Gastroesophageal sphincter (tissue), 3 donors: ENCODE results near the gene MLLT3.

Experiments
- CTCF ChIP-seq, 4 experiments: fragments of 200-600 bp in 2 of 4; fragments of 450-650 bp in 2 of 4; sonication (generic) in 1 of 4; IDR thresholded peaks; one replicate each; pipeline ENCODE4 v1.5.1; 2017 to 2019; ENCODE audit warnings: antibody characterized with exemption in 4 of 4, mild to moderate bottlenecking in 2 of 4, moderate library complexity in 2 of 4
- EP300 ChIP-seq: sonication (generic); formaldehyde crosslinking; IDR thresholded peaks from one replicate; pipeline ENCODE4 v1.6.1; 2017; ENCODE audit warnings: antibody characterized with exemption, mild to moderate bottlenecking
- POLR2A ChIP-seq, 2 donors: fragments of 450-650 bp; IDR thresholded peaks; one replicate each; pipeline ENCODE4 v1.6.1; 2017; ENCODE audit warnings: antibody characterized with exemption in 2 of 2, mild to moderate bottlenecking in 2 of 2, moderate library complexity in 1 of 2

- TF ChIP-seq POLR2A (IDR thresholded peaks at IDR 0.05) (no peak), CTCF (IDR thresholded peaks at IDR 0.05) (no peak), EP300 (no peak)
Observed at GRCh38 chr9:20618361-20618802, 3.9 kb downstream of the MLLT3 start.
